Stomach (tissue), 9 donors: ENCODE results near the gene LCLAT1. TPM values are rescaled to one million over a fixed set of nuclear protein-coding genes. Genes with fewer than 3 reads are reported as not detected.
A peak's percentile ranks its signal among the peaks of the same experiment; 100 is the strongest.

Experiments
- DNase-seq, 2 donors: peaks; one replicate each; pipeline versions ENCODE4 v3.0.0 to v3.0.0-alpha.2; 2013 to 2019
- H3K27ac ChIP-seq, 5 donors: fragments of 200-600 bp in 4 of 5; sonication (generic) in 4 of 5; one replicate each; pipeline ENCODE4 v1.5.1; 2013 to 2019; ENCODE audit warnings: mild to moderate bottlenecking in 1 of 5, moderate library complexity in 1 of 5
- H3K27me3 ChIP-seq, 3 donors: fragments of 200-600 bp; sonication (generic); one replicate each; pipeline ENCODE4 v1.5.1; 2017 to 2019; ENCODE audit warnings: mixed run types in 1 of 3
- H3K36me3 ChIP-seq, 4 donors: fragments of 200-600 bp; sonication (generic); 1 replicate in 3 of 4; 2 replicates in 1 of 4; pipeline ENCODE4 v1.5.1; 2016 to 2019
- H3K4me1 ChIP-seq, 4 donors: fragments of 200-600 bp; sonication (generic); one replicate each; pipeline ENCODE4 v1.5.1; 2016 to 2019
- H3K4me3 ChIP-seq, 4 donors: fragments of 200-600 bp; sonication (generic) in 3 of 4; one replicate each; pipeline ENCODE4 v1.5.1; 2016 to 2019; ENCODE audit warnings: mild to moderate bottlenecking in 1 of 4
- H3K9me3 ChIP-seq, 4 donors: fragments of 200-600 bp; sonication (generic); one replicate each; pipeline ENCODE4 v1.5.1; 2016 to 2019
- EP300 ChIP-seq: sonication (generic); formaldehyde crosslinking; IDR thresholded peaks from one replicate; pipeline ENCODE4 v1.6.1; 2017; ENCODE audit warnings: antibody characterized with exemption
- POLR2A ChIP-seq, 4 donors: fragments of 450-650 bp; IDR thresholded peaks; one replicate each; pipeline ENCODE4 v1.6.1; 2016; ENCODE audit warnings: antibody characterized with exemption in 4 of 4, control low read depth in 2 of 4, mild to moderate bottlenecking in 1 of 4, moderate library complexity in 1 of 4
- POLR2AphosphoS5 ChIP-seq, 3 donors: sonication (generic); formaldehyde crosslinking; IDR thresholded peaks; one replicate each; pipeline ENCODE4 v1.6.1; 2016; ENCODE audit warnings: antibody characterized with exemption in 3 of 3
- WGBS, 5 donors: extraction: QIAGEN DNeasy Blood & Tissue Kit in 3 of 5; methylation state at CpG; one replicate each; pipeline versions ENCODE4 v1.1.5 to v1.1.7; 2013 to 2018; 5-methylcytosine and 5-hydroxymethylcytosine counted together
- intact Hi-C: fragments of 100-400 bp; cut with DNase I; formaldehyde crosslinking; loops from one replicate; pipeline ENCODE4 v1.15.1; 2023; ENCODE audit warnings: low total_unique reads
- polyA plus RNA-seq, 3 donors: library from polyadenylated mRNA; stranded (reverse); fragments of 200-250 nt; gene quantifications; one replicate each; pipeline ENCODE4 v1.2.3, GENCODE V29; 2013
- total RNA-seq, 5 donors: library from RNA; depleted of rRNA; stranded (reverse); fragments of >200 nt; gene quantifications; one replicate each; pipeline versions ENCODE4 v1.1.0 to v1.2.3, GENCODE V29; 2014 to 2016
- TF ChIP-seq, protein P1 (sequence below), 7 experiments: fragments of 450-650 bp in 4 of 7; fragments of 200-600 bp in 3 of 7; sonication (generic) in 3 of 7; IDR thresholded peaks; one replicate each; pipeline ENCODE4 v1.5.1; 2016 to 2019; ENCODE audit warnings: antibody characterized with exemption in 7 of 7, control low read depth in 2 of 7, mild to moderate bottlenecking in 1 of 7
- donor health status: healthy with polysubstance abuse.
- donor health status: Bipolar disorder and iron deficiency.
- donor health status: healthy.

The LCLAT1 gene
- total and polyA plus RNA-seq, 8 donors: 0.76 to 51.3 (median 12.5) TPM

DNA sequence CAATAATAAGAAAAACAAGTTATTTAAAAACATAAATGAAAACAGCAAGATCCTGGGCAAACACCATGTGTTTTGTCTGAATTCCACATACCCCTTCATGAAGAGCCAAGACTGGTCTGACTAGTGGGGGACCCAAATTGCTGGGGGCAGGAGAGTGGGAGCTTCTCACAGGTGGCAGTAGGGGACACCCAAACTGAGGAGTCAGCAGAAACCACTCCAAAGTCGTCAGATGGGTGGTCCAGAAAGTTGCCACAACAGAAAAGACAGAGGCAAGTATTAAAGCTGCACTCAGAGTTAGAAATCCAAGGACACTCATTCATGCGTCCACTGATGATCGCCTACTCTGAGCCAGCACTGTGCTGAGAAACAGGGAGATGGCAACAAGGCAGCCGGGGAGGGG is 12.3 kb upstream of the LCLAT1 start:
- Histone ChIP-seq H3K9me3 (no peaks in the 10 kb centered on the region), H3K27ac (no peak overlapping the region), H3K36me3 (no peaks in the 10 kb centered on the region), H3K4me1 (peaks cover 0 to 15% (median 2%) of the 10 kb centered on the region in 4 donors), H3K4me3 (no peak overlapping the region), H3K27me3 (no peaks in the 10 kb centered on the region)
- intact Hi-C loops: no loop called here
- WGBS, 5 donors: 91 to 99% (median 96%) methylated on average over 4 of the region's 4 CpGs
- no peak for DNase-seq
- TF ChIP-seq, protein P1, sequence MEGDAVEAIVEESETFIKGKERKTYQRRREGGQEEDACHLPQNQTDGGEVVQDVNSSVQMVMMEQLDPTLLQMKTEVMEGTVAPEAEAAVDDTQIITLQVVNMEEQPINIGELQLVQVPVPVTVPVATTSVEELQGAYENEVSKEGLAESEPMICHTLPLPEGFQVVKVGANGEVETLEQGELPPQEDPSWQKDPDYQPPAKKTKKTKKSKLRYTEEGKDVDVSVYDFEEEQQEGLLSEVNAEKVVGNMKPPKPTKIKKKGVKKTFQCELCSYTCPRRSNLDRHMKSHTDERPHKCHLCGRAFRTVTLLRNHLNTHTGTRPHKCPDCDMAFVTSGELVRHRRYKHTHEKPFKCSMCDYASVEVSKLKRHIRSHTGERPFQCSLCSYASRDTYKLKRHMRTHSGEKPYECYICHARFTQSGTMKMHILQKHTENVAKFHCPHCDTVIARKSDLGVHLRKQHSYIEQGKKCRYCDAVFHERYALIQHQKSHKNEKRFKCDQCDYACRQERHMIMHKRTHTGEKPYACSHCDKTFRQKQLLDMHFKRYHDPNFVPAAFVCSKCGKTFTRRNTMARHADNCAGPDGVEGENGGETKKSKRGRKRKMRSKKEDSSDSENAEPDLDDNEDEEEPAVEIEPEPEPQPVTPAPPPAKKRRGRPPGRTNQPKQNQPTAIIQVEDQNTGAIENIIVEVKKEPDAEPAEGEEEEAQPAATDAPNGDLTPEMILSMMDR (IDR thresholded peaks at IDR 0.05): no peak
- TF ChIP-seq POLR2AphosphoS5 (IDR thresholded peaks at IDR 0.05) (no peak), POLR2A (IDR thresholded peaks at IDR 0.05) (no peak), EP300 (no peak)

DNA sequence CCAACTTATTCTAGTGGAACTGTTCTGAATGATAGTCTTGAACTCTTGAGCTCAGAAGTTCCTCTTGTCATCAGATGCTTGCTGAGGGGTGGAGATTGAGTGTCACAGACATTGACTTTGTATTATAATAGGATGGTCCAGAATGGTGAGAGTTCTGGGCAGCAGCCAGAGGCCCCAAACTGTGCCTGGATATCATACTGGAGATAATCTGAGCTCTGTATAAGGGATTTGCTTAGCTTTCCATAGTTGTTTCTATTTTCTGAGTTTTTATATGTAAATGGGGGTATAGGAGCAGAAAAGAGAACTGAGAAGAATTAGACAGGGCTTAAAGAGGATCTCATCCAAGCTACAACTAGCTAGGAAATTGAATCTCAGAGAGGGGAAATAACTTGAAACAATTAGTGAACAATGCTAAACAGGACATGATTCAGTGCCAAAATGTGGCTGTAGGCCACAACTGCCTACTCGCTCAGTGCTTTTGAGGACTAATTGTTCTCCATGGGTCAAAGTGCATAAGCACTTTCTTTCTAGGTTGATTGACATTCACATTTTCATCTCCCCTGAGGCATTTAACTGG is 10.1 kb upstream of the LCLAT1 start:
- no peak for TF ChIP-seq EP300
- no peak for TF ChIP-seq POLR2A (IDR thresholded peaks at IDR 0.05)
- TF ChIP-seq, protein P1 (IDR thresholded peaks at IDR 0.05): no peak
- TF ChIP-seq POLR2AphosphoS5 (IDR thresholded peaks at IDR 0.05): no peak
- peaks cover 0 to 15% (median 2%) of the 10 kb centered on the region in 4 donors for H3K4me1 ChIP-seq
- intact Hi-C loops: no loop called here
- peak in 1 of 2 donors; percentile 22 for DNase-seq
- peak overlapping the region in 2 of 5 donors; percentile 3 to 30 for H3K27ac ChIP-seq
- H3K27me3 ChIP-seq: no peaks in the 10 kb centered on the region
- H3K4me3 ChIP-seq: no peak overlapping the region
- 58 to 77% (median 65%) methylated on average over 1 of the region's 1 CpG for WGBS, 5 donors
- no peaks in the 10 kb centered on the region for H3K9me3 ChIP-seq
- H3K36me3 ChIP-seq: no peaks in the 10 kb centered on the region

DNA sequence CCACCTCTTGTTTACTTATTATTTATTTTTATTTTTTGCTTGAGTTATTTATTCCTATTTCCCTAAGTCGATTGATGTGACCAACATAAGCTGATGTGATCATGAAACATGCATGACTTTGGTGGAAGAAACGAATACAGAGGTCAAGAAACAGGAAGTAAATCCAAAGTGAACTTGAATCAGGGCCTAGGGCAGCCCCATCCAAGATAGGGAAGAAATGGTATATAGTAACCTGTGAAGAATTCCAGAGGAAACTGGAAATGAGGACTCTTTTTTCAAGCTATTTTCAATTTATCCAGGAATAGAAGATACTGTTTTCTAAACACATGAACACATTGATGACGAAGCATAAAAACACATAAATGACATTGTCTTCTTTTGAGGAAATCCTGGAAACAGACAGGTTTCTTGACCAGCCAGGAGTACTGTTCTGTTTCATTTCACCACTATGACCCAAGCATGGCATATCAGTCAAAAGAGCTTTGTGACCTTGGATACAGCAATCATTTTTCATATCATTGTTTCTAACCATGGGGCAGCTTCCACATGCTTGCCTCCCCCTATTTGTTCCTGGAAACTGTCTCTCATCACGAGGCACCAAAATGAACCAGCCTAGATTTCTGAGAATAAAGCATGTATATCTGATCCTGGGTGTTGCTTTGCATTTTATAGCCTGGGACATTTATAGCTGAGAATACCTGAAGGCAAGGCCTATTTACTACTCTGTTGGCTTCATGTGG is 9.1 kb upstream of the LCLAT1 start:
- H3K27ac ChIP-seq: no peak overlapping the region
- TF ChIP-seq POLR2A (IDR thresholded peaks at IDR 0.05): no peak
- TF ChIP-seq EP300: no peak
- TF ChIP-seq, protein P1 (IDR thresholded peaks at IDR 0.05): no peak
- TF ChIP-seq POLR2AphosphoS5 (IDR thresholded peaks at IDR 0.05): no peak
- no peaks in the 10 kb centered on the region for H3K36me3 ChIP-seq
- 75 to 79% (median 76%) methylated on average over 4 of the region's 4 CpGs for WGBS, 5 donors
- no peaks in the 10 kb centered on the region for H3K9me3 ChIP-seq
- H3K4me1 ChIP-seq: peaks cover 0 to 10% (median 2%) of the 10 kb centered on the region in 4 donors
- no peak overlapping the region for H3K4me3 ChIP-seq
- intact Hi-C loops: no loop called here
- H3K27me3 ChIP-seq: no peaks in the 10 kb centered on the region
- no peak for DNase-seq

DNA sequence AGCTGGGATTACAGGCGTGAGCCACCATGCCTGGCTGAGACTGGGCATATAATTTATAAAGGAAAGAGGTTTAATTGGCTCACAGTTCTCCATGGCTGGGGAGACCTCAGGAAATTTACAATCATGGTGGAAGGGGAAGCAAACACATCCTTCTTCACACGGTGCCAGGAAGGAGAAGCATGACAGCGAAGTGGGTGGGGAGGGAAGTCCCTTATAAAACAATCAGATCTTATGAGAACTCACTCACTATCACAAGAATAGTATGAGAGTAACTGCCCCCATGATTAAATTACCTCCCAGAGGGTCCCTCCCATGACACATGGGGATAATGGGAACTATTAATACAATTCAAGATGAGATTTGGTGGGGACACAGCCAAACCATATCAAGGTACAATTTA is 7.8 kb upstream of the LCLAT1 start:
- TF ChIP-seq POLR2A (IDR thresholded peaks at IDR 0.05): no peak
- no peaks in the 10 kb centered on the region for H3K9me3 ChIP-seq
- no peak overlapping the region for H3K4me3 ChIP-seq
- no peaks in the 10 kb centered on the region for H3K27me3 ChIP-seq
- intact Hi-C loops: no loop called here
- no peak for DNase-seq
- 85 to 96% (median 89%) methylated on average over 3 of the region's 3 CpGs for WGBS, 5 donors
- peaks cover 0 to under 1% (median 0%) of the 10 kb centered on the region in 4 donors for H3K4me1 ChIP-seq
- H3K27ac ChIP-seq: no peak overlapping the region
- no peaks in the 10 kb centered on the region for H3K36me3 ChIP-seq

DNA sequence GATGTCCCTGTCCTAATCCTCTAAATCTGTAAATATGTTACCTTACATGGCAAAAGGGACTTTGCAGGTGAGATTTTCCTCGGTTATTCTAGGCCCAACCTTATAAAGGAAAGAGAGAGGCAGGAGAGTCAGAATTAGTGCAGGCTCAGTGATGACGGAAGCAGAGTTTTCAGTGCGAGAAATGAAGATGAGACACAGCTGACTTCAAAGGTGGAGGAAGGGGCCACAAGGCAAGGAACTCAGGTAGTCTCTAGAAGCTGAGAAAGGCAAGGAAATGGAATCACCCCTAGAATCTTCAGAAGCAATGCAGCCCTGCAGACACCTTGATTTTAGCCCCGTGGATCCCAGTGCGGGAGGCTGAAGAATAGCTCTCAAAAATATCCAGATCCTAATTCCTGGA is 7.2 kb upstream of the LCLAT1 start:
- Histone ChIP-seq H3K9me3 (no peaks in the 10 kb centered on the region), H3K36me3 (no peaks in the 10 kb centered on the region), H3K27ac (no peak overlapping the region), H3K4me1 (no peaks in the 10 kb centered on the region), H3K4me3 (no peak overlapping the region), H3K27me3 (no peaks in the 10 kb centered on the region)
- DNase-seq: peak in 1 of 2 donors; percentile 31
- intact Hi-C loops: no loop called here
- no peak for TF ChIP-seq EP300
- TF ChIP-seq, protein P1 (IDR thresholded peaks at IDR 0.05): no peak
- TF ChIP-seq POLR2A (IDR thresholded peaks at IDR 0.05): no peak
- no peak for TF ChIP-seq POLR2AphosphoS5 (IDR thresholded peaks at IDR 0.05)
- 92 to 94% (median 93%) methylated on average over 5 of the region's 5 CpGs for WGBS, 5 donors
